HG02642 (cell line): Measurements from ENCODE around the gene INTS1.

Experiments used
- ATAC-seq: cut with Tn5 transposase; IDR thresholded peaks from one replicate; pipeline ENCODE4 v1.9.1; 2021; ENCODE audit warnings: mild to moderate bottlenecking; ENCODE audit not compliant: unreplicated experiment, poor library complexity

The INTS1 gene

DNA sequence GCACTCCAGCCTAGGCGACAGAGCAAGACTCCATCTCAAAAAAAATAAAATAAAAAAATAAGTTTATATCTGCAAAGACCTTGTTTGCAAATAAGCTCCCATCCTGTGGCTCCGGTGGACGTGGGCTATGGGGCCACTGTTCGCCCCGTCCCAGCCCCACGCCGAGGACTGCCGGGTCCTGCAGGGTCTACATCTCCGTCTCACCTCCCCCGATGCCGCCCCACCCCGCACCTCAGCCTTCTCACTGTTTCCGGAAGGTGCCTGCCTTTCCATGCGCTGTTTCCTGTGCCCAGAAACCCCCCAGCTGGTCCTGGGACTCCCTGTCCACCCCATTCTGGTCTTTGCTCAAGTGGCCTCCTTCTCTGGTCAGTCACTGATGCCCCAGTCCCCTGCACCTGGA lies 5.0 kb upstream of the INTS1 start:
- ATAC-seq: no peak

DNA sequence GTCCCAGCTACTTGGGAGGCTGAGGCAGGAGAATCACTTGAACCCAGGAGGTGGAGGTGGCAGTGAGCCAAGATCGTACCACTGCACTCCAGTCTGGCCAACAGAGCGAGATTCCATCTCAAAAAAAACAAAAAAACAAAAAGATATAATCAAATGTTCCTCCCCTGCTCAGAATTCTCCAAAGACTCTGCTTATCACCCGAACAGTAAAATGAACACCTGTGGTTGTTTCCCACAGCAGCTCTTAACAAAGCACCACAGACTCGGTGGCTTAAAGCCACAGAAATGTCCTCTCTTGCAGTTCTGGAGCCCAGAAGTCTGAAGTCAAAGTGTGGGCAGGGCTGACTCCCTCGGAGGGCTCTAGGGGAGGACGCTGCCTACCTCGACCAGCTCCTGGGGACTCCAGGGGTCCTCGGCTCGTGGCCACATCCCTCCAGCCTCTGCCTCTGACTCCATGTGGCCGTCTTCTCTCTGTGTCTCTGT lies 4.1 kb upstream of the INTS1 start:
- no peak for ATAC-seq

DNA sequence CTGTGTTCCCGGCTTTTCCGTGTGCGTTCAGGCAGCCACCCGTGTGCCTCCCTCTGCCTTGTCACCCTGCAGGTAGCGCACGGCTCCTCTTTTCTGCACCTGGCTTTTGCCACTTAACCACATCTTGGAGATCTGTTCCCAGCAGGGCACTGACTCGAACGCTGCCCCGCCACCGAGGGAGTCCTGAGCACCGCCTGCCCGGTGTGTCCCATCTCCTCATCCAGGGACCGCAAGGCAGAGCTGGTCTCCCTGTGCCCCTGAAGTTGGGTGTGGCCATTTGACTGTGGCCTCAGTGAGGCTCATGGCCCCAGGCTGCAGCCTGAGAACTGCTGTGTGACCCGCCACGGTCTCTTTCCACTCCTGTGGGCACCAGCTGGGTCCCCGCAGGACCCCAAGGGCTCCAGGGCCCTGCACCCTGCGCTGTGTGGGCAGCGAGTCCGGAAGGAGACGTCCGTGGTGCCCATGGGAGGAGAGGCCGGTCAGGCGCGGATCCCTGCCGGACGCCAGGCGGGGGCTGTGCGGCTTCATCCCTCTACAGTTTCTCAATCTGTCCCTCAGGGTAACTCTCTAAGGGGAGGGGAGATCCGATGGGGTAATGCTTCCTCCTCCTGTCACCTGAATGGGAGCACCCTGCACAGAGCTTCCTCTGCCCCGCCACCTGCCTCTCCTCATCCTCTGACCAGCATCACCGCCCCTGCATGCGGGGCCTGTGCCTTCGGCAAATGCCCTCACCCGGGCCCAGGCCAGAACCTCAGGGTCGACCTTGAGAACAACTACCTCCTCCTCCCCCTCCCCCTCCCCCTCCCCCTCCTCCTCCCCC lies 1.8 kb upstream of the INTS1 start:
- ATAC-seq: no peak

DNA sequence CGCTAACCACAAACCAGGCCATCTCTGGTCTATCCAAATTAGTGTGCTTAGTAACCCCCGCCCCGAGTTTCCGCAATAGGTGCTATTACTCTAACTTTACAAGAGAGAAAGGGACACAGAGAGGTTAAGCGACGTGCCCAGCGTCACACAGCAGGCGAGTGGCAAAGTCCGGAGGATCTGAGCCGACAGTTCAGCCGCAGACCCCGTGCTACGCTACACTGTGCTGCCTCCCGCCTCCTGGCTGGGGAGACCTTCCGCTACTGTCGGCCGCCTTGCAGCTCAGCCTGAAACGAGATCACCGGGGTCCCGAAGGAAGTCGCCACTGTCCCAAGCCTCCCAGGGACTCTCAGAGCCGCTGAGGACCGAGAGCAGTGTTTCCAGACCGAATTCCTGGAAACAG lies 799 bp downstream of the INTS1 start:
- ATAC-seq: no peak

DNA sequence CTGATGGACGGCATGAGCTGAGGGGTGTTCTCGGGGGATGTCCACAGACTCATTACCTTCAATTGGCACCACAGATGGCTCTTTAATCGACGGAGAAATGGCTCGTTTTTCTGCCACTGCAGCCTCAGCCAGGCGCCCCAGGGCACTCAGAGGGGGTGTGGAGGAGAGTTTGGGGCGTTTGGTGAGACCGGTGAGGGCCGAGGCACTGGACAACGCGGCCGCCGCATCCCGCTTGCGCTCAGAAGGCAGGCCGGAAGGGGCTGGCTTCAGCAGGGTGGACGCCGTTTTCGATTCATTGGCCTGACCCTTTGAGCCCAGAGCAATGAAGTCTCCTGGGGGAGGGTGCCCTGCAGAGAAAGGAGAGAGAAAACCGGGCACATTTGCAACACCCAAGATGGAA lies 1.3 kb downstream of the INTS1 start:
- no peak for ATAC-seq

DNA sequence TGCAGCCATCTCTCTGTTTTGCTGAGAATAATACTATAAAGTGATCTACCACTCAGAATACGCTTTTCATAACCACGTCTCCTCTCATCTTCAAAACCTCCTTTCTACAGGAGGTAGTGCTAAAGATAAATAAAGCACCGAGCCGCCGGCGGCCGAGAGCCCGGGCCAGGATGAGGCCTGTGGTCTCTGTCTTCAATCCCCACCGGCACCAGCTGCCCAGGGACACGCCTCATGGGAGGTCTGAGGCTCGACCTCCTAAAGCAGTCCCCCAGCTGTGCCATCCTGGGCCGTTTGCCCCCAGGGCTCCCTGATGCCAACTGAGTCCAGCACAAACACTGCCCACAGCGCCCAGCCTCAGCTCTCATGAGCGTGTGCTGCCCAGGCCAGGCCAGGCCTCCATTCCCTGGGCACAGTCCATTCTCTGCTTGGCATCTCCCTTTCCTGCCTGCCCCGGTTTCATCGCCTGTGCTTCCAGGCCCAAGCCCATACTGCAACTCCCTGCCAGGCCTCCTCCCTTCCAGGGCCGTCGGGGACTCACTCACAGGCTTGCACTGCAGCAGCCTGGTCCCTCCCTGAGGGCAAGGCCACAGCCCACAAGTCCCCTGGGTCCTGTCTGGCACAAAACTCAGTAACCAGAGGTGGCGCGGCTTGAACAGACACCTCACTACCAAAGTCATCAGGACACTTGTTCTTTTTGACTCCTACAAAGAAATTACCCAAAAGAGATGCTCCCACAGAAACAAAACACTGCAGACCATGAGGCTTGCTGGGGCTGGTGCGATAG lies 2.5 kb downstream of the INTS1 start:
- ATAC-seq: no peak

DNA sequence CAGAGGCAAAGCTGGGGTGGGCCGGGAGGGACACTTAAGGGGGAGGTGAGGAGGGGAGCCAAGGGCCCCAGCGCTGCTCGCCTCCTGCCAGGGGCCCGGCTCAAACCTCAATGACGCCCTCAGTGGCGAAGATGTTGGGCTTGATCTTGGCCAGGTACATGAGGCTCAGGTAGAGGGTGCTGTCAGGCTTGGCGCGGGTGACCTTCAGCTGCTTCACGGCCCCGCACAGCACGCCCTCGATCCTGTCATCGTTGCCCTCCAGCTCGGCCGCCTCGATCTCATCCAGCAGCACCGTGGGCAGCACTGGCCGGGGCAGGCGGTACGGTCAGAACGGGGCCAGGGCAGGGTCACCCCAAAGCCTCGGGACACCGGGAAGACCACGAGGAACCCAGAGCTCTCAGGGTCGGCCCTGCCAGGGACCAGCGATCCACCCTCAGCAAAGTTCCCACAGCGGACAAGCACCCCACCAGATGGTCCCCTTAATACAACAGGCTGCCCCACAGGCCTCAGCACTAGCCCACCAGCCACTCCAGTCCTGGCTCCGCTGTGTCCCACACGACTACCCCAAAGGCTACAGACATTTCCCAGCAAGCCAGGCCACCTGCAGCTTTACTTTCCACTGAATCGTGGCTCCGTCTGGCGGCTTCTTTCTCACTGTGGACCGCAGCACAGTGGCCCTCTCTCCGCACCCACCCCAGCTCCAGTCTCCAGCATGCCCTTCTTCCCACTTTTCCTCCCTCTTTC lies 4.0 kb downstream of the INTS1 start:
- no peak for ATAC-seq

DNA sequence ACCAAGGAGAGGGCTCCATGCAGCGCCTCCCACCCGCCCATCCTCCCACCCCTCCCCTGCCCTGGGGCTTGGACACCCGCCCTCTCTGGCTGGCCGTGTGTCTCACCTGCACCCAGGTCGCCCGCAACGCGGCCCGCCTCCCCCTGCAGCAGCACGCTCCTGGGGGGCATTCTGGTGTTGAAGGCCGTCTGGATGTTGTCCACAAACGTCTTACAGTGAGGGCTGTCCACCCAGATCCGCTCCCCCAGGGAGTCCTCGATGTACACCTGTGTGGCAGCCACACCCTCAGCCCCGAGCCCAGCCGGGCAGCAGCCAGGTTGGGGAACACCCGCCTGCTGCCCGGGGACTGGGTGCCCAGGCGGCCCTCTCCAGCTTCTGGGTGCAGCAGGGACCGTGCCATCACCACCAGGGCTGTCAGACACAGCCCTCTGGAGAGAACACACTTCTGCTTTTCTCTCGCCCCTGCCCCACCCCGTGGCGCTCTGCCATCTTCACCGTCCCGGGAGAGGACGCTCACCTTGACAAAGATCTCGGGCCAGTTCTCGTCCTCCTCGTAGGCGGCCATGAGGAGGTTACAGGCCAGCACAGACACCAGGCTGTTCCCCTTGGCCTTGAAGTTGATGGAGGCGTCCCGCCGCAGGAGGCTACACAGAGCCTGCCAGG lies 4.7 kb downstream of the INTS1 start:
- no peak for ATAC-seq

DNA sequence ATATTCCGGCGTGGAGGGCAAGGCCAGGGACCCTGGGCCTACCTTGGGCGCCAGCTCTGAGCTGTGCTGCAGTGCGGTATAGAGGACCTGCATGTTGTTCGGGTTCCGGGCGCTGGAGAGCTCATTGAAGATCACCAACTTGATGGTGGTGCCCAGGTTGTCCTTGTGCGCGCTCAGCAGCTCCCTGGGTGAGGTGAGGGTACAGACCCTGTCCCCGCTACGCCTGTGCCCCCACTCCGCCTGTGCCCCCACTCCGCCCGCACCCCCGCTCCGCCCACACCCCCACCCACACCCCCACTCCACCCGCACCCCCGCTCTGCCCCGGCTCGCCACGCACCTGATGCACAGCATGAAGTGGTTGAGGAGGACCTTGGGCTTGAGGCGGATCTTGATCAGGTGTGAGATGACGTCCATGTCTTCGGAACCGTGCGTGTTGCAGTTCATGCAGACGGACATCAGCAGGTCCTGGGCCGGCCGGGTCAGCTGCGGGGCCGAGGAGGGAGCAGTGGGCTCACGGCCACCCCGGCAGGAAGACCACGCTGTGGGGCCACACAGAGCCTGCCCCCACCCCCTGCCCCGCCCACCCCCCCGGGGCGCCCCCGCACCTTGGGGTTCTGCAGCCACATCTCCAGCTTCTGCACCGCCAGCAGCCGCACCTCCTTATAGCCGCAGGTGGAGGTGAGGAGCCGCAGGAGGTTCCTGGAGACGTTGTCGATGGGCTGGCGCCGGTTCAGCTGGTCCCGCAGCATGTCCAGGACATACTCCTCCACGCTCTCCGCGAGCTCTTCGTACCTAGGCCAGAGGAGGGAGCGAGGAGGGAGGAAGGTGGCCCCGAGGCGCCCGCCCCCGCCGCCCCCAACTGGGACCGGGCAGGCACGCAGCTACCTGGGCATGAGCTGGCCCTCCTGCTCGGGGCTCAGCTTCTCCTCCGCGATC lies 5.6 kb downstream of the INTS1 start:
- ATAC-seq: no peak

DNA sequence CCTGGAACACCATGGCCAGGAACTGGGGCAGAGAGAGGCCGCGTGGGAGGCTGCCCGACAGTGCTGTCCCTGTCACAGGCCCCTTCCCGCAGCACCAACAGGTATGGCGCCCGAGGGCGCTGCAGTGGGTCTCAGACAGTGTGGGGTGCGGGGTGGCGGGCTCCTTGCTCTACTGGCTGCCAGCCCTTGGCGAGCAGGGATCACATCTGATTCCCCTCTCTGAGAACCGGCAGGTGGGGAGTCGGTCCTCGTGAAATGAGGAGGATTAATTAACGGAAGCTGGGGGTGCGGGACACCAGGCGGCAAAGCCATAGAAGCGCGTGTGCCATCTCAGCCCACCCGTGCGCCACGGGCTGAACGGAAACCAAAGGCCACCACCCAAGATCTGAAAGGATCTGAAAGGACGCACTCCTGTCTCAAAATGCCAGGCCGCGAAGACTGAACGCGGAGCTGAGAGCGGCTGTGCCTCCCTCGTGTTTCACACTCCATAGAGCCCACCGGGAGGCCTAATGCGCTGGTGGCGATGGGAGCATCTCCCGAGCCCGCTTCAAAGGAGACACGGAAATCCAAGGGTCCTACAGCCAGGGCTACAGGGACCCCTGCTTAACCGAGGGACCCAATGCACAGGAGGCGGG lies 6.8 kb downstream of the INTS1 start:
- no peak for ATAC-seq

DNA sequence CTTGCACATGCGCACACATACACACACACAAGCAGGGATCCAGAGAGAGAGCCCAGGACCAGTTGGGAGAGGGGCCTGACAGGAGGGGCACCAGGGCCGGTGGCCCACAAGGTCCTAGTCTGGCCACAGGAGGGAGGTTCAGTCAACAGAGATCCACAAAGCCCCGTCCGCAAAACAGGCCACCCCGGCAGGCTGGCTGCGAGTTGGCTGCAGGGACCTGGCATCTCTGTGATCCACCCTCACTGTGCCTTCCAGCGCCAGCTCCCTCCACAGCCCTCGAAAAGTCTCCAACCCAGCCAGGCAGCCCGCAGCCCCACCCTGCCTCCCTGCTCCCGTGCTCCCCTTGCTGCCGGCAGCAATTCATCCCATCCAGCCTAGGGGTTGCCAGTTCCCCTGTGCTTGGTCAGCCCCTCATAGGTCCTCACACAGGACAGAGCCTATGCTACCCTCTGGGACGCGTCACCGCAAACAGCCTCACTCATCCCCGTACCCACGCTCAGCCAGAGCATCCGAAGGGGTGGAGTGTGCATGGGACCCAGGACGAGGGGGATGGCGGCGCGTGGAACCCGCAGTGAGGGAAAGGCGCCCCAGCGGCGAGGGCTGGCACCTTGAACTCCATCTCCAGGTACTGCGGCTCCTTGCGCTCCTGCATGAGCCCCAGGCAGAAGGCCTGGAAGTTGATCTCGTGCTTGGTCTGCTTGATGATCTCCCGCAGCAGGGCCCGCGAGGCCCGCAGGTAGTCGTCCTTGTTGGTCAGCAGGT lies 7.5 kb downstream of the INTS1 start:
- no peak for ATAC-seq

DNA sequence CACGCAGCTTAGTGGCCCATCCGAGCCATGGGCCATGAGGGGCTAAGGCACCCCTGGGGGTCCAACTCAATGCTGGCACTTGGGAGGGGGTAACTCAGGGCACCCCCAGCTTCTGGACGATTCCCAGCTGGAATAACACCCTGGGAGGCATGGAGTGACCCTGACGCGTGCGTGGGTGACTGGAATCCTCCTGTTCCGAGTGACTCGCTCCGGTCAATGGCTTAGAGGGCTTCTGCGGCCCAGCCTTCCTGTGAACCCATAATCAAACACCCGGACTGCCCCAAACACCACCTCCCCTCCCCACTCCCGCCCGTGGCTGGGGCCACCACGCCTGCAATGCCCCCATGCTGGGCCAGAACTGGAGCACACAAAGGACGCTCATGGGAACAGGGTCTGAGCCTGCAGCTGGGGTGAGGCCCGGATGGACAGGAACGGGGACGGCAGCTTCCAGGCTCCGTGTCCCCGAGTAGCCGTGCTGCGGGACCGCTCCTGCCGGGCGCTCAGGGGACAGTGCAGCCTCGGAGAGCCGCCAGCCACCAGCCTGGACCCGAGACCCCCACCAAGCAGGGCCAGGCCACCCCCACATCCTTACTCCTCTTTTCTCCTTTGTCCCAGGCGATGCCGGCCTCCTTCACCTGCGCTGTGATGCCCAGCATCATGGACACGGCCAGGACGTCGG lies 8.5 kb downstream of the INTS1 start:
- no peak for ATAC-seq

DNA sequence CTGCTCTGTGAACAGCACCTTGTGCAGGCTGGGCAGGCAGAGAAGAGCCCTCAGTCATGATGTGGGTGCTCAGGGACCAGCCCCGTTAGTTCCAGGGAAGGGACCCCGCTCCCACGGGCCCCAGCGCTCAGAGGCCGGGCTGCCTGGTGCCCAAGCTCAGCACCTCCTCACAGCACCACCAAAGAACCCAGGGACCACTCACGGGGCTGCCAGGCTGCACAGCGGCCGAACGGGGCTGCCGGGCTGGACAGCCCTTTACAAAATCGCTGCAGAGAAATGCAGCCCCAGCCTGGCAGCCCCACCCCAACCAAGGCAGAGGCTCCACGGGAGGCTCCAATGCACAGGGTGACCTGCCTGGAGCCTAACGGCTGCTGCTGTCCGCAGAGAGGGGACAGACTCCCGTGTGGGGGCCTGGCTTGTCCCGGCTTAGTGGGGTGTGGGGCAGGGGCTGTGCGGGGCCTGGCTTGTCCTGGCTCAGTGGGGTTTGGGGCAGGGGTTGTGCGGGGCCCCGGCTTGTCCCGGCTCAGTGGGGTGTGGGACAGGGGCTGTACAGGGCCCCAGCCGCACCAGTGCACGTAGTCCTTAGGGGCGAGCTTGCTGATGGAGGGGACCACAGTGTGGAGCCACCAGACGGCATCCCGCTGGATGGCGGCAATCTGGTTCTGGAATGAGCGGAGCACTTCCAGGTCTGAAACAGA lies 9.2 kb downstream of the INTS1 start:
- no peak for ATAC-seq

DNA sequence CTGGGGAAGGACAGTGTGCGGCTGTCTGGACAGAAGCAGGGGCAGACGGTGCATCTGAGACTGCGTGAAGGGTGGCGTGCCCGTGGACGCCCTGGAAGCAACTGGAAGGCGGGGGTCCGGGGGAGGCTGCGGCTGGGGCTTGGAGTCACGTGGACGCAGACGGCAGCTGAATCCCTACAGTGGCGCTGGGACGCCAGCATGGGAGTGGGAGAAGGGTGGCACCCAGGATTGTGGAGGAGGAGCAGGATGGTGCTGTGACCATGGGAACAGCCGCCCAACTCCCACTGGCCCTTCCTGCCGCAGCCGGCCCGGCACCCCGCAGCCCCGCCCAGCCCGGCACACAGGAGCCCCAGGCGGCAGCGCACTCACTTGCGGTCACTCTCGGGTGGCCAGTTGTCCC lies 9.7 kb downstream of the INTS1 start:
- no peak for ATAC-seq

DNA sequence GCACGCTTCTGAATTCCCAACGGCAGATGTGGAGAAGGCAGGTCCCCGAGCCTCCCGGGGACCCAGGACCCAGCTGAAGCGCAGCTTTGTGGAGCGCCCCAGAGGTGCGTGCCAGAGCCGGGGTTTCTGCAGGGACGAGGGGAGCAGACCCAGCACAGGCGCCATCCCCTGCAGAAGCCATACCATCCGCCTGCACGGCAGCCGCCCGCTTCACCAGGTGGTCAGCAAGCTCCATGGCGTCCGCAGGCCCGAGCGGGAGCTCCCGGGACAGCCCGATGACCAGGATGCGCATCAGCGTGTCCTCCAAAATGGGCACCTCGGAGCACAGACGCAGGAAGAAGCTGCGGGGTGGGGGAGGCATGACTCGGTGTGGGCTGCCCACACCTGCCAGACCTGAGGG lies 10.6 kb downstream of the INTS1 start:
- ATAC-seq: no peak

DNA sequence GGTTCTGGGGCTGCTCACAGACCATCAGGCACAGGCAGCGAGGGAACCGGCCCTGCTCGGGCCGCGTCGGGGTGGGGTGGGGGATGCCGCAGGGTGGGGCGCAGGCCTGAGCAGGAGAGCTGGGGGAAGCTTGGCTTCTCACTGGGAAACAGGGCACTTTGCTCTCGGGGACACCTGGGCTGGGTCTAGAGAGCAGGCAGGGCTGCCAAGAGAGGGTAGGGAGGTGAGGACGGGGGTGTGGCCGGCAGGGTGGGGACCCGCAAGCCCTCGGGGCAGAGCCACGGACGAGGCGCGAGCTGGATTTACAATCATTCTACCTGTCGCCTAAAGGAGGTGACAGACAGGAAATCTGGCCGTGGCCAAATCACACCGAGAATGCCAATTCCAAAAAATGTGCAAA lies 11.1 kb downstream of the INTS1 start:
- ATAC-seq: no peak

DNA sequence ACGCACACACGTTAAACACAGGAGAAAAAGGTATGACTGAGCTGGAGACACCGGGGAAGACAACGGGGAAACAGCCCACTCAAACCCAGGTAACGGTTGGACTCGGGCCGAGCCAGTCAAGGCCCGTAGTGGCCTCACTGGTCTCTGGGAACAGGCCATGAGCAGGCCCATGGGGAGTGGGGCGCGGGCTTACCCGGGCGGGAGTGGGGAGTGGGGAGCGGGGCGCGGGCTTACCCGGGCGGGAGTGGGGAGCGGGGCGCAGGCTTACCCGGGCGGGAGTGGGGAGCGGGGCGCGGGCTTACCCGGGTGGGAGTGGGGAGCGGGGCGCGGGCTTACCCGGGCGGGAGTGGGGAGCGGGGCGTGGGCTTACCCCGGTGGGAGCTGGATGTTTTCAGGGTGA lies 11.5 kb downstream of the INTS1 start:
- no peak for ATAC-seq
